ENCODE results near the gene MAN2B1. TPM values are rescaled to one million over a fixed set of nuclear protein-coding genes. Genes with fewer than 3 reads are reported as not detected.

MAN2B1 gene
- total and polyA plus RNA-seq, 2 experiments from 2014 or later = 68.8 to 77.1 TPM

DNA sequence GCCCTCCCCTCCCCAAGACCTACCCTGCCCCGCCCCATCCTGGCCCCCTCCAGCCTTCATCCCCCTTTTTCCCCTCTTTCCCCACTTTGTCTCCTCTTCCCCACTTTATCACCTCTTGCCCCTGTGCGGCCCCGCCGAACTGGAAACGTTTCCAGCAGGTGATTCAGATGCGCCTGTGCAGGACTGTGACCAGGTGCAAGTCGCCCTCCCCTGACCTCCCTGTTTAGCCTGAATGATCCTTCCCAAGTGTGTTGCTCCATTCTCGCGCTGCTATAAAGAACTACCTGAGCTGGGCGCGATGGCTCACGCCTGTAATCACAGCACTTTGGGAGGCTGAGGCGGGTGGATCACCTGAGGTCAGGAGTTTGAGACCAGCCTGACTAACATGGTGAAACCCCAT, 29.9 kb downstream of the MAN2B1 start:
- WGBS (ENCODE audit: low lambda C conversion rate, missing lambda C conversion rate) = 96% methylated on average over 13 of the region's 13 CpGs

DNA sequence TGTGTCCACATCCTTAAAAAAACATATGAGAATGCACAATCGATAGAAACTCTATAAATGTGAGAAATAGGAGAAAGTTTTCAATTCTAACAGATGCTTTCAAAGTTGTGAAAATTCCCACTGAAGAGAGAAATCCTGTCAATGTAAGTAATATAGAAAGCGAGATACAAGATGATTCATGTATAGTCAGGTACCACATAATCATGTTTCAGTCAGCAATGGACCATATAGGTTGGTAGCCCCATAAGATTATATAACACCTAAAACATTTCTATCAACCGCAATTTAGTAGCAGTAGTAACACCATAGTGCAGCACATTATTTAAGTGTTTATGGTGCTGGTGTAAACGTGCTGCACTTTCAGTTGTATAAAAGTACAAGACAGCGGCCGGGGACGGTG, 37.3 kb downstream of the MAN2B1 start:
- no peak overlapping the region for H2AFZ ChIP-seq
- WGBS (ENCODE audit: low lambda C conversion rate, missing lambda C conversion rate) = 98% methylated on average over 7 of the region's 7 CpGs
- no peak overlapping the region for H3K27ac ChIP-seq
- no peak for DNase-seq (ENCODE audit: low spot score)
- H3K9me2 ChIP-seq (replicated peaks; ENCODE audit: insufficient read depth) = no peaks in the 10 kb centered on the region
- peaks cover 26% of the 10 kb centered on the region for H3K36me3 ChIP-seq (replicated peaks; ENCODE audit: insufficient read depth, low read depth)
- peaks cover 36% of the 10 kb centered on the region for H3K9me3 ChIP-seq (ENCODE audit: low read depth)
- TF ChIP-seq, protein P1, sequence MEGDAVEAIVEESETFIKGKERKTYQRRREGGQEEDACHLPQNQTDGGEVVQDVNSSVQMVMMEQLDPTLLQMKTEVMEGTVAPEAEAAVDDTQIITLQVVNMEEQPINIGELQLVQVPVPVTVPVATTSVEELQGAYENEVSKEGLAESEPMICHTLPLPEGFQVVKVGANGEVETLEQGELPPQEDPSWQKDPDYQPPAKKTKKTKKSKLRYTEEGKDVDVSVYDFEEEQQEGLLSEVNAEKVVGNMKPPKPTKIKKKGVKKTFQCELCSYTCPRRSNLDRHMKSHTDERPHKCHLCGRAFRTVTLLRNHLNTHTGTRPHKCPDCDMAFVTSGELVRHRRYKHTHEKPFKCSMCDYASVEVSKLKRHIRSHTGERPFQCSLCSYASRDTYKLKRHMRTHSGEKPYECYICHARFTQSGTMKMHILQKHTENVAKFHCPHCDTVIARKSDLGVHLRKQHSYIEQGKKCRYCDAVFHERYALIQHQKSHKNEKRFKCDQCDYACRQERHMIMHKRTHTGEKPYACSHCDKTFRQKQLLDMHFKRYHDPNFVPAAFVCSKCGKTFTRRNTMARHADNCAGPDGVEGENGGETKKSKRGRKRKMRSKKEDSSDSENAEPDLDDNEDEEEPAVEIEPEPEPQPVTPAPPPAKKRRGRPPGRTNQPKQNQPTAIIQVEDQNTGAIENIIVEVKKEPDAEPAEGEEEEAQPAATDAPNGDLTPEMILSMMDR (IDR thresholded peaks at IDR 0.05; ENCODE audit: poor library complexity) = no peak
- TF ChIP-seq EZH2 (IDR thresholded peaks at IDR 0.05; ENCODE audit: borderline replicate concordance) (no peak), EZH2phosphoT487 (IDR thresholded peaks at IDR 0.05; ENCODE audit: low read depth, severe bottlenecking, unreplicated experiment) (no peak)
- H3K4me3 ChIP-seq = peak overlapping the region; percentile 7
- H3K79me2 ChIP-seq = peaks cover 13% of the 10 kb centered on the region
- no peaks in the 10 kb centered on the region for H3K27me3 ChIP-seq
- no peaks in the 10 kb centered on the region for H4K20me1 ChIP-seq (ENCODE audit: insufficient read depth, poor library complexity, severe bottlenecking)
- H3K4me1 ChIP-seq (ENCODE audit: insufficient read depth) = no peaks in the 10 kb centered on the region
- no peak overlapping the region for H3K4me2 ChIP-seq

More for the DNA sequence above, 29.9 kb downstream of the MAN2B1 start:
- Histone ChIP-seq H4K20me1 (ENCODE audit: insufficient read depth, poor library complexity, severe bottlenecking) (no peaks in the 10 kb centered on the region), H3K27me3 (no peaks in the 10 kb centered on the region), H3K9me2 (replicated peaks; ENCODE audit: insufficient read depth) (no peaks in the 10 kb centered on the region), H3K9me3 (ENCODE audit: low read depth) (no peaks in the 10 kb centered on the region), H2AFZ (no peak overlapping the region), H3K4me1 (ENCODE audit: insufficient read depth) (no peaks in the 10 kb centered on the region), H3K79me2 (no peaks in the 10 kb centered on the region), H3K4me2 (no peak overlapping the region), H3K4me3 (no peak overlapping the region), H3K27ac (no peak overlapping the region), H3K36me3 (replicated peaks; ENCODE audit: insufficient read depth, low read depth) (no peaks in the 10 kb centered on the region)
- no peak for TF ChIP-seq EZH2phosphoT487 (IDR thresholded peaks at IDR 0.05; ENCODE audit: low read depth, severe bottlenecking, unreplicated experiment)
- TF ChIP-seq EZH2 (IDR thresholded peaks at IDR 0.05; ENCODE audit: borderline replicate concordance) = no peak
- TF ChIP-seq, protein P1 (IDR thresholded peaks at IDR 0.05; ENCODE audit: poor library complexity) = no peak
- DNase-seq (ENCODE audit: low spot score) = no peak

DNA sequence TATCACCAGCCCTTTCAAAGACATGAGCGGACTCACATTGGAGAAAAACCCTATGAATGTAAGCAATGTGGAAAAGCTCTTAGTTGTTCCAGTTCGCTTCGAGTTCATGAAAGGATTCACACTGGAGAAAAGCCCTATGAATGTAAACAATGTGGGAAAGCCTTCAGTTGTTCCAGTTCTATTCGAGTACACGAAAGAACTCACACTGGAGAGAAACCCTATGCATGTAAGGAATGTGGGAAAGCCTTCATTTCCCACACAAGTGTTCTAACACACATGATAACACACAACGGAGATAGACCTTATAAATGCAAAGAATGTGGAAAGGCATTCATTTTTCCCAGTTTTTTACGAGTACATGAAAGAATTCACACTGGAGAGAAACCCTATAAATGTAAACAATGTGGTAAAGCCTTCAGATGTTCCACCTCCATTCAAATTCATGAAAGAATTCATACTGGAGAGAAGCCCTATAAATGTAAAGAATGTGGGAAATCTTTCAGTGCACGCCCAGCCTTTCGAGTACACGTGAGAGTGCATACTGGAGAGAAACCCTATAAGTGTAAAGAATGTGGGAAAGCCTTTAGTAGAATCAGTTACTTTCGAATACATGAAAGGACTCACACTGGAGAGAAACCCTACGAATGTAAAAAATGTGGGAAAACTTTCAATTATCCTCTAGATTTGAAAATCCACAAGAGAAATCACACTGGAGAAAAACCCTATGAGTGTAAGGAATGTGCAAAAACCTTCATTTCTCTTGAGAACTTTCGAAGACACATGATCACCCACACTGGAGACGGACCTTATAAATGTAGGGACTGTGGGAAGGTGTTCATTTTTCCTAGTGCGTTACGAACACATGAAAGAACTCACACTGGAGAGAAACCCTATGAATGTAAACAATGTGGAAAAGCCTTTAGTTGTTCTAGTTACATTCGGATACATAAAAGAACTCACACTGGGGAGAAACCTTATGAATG, 38.2 kb downstream of the MAN2B1 start:
- no peaks in the 10 kb centered on the region for H3K9me2 ChIP-seq (replicated peaks; ENCODE audit: insufficient read depth)
- no peak for DNase-seq (ENCODE audit: low spot score)
- no peak overlapping the region for H3K27ac ChIP-seq
- WGBS (ENCODE audit: low lambda C conversion rate, missing lambda C conversion rate) = 97% methylated on average over 17 of the region's 17 CpGs
- no peaks in the 10 kb centered on the region for H3K27me3 ChIP-seq
- H3K79me2 ChIP-seq = peaks cover 16% of the 10 kb centered on the region
- H3K36me3 ChIP-seq (replicated peaks; ENCODE audit: insufficient read depth, low read depth) = peaks cover 26% of the 10 kb centered on the region
- no peaks in the 10 kb centered on the region for H3K4me1 ChIP-seq (ENCODE audit: insufficient read depth)
- H3K9me3 ChIP-seq (ENCODE audit: low read depth) = peaks cover 36% of the 10 kb centered on the region
- no peak overlapping the region for H3K4me2 ChIP-seq
- H4K20me1 ChIP-seq (ENCODE audit: insufficient read depth, poor library complexity, severe bottlenecking) = no peaks in the 10 kb centered on the region
- H3K4me3 ChIP-seq = peak overlapping the region; percentile 7
- TF ChIP-seq, protein P1 (IDR thresholded peaks at IDR 0.05; ENCODE audit: poor library complexity) = no peak
- TF ChIP-seq EZH2 (IDR thresholded peaks at IDR 0.05; ENCODE audit: borderline replicate concordance) (no peak), EZH2phosphoT487 (IDR thresholded peaks at IDR 0.05; ENCODE audit: low read depth, severe bottlenecking, unreplicated experiment) (no peak)
- H2AFZ ChIP-seq = no peak overlapping the region
